ENCODE results near the gene WFDC9.
"Not testable (repeated sequence)": the region's sequence is repeated elsewhere in the genome, so short reads cannot be mapped to it uniquely, and the experiment has no call there.

WFDC9 gene

GRCh38 chr20:45592574-45593189 lies 38.4 kb downstream of the WFDC9 start:
- no peak for DNase-seq

GRCh38 chr20:45589725-45590124 lies 41.4 kb downstream of the WFDC9 start:
- no peak for DNase-seq

- no peak for DNase-seq
Measured at GRCh38 chr20:45588800-45589199, 42.3 kb downstream of the WFDC9 start.

- DNase-seq: not testable (repeated sequence)
Measured at GRCh38 chr20:45585986-45586385, 45.1 kb downstream of the WFDC9 start.

GRCh38 chr20:45584294-45584693 lies 46.8 kb downstream of the WFDC9 start:
- DNase-seq: not testable (repeated sequence)

GRCh38 chr20:45583502-45583901 lies 47.6 kb downstream of the WFDC9 start:
- DNase-seq: no peak

GRCh38 chr20:45581702-45582101 lies 49.4 kb downstream of the WFDC9 start:
- DNase-seq: no peak

- DNase-seq: no peak
Measured at GRCh38 chr20:45579184-45579583, 51.9 kb downstream of the WFDC9 start, which contains the start of gene WFDC8. WFDC8 (minus strand) TSS chr20:45579284; CDS start chr20:45579247, 37 bp downstream.

- no peak for DNase-seq
Measured at GRCh38 chr20:45578231-45578630, 52.9 kb downstream of the WFDC9 start.

GRCh38 chr20:45576995-45577394 lies 54.1 kb downstream of the WFDC9 start:
- no peak for DNase-seq

GRCh38 chr20:45575931-45576330 lies 55.2 kb downstream of the WFDC9 start:
- DNase-seq: no peak

GRCh38 chr20:45569650-45570049 lies 61.4 kb downstream of the WFDC9 start:
- not testable (repeated sequence) for DNase-seq

GRCh38 chr20:45564760-45565276 lies 66.3 kb downstream of the WFDC9 start:
- DNase-seq: no peak
